GM10847 (cell line): Measurements from ENCODE around the gene GIMAP1.

Source experiments
- POLR2A ChIP-seq: IDR thresholded peaks from 2 replicates; pipeline ENCODE4 v1.6.1; 2011; ENCODE audit not compliant: insufficient read length; ENCODE audit errors: extremely low read depth

Gene GIMAP1

GRCh38 chr7:150716368-150716767 is at the start of gene GIMAP1:
Gene GIMAP1 (plus strand): TSS chr7:150716613. CDS start chr7:150719048, 2,435 bp downstream.
- no peak for TF ChIP-seq POLR2A

- no peak for TF ChIP-seq POLR2A
Observed at GRCh38 chr7:150668472-150668911, 47.9 kb upstream of the GIMAP1 start.

- TF ChIP-seq POLR2A: no peak
Observed at GRCh38 chr7:150668977-150669376, 47.4 kb upstream of the GIMAP1 start.

GRCh38 chr7:150675714-150676113 is 40.7 kb upstream of the GIMAP1 start:
- no peak for TF ChIP-seq POLR2A

- TF ChIP-seq POLR2A: no peak
Observed at GRCh38 chr7:150685219-150686029, 31.0 kb upstream of the GIMAP1 start, which contains the start of gene GIMAP2. Gene GIMAP2 (plus strand): TSS chr7:150685706. CDS start chr7:150687060, 1,354 bp downstream.

GRCh38 chr7:150686030-150686631 is 30.3 kb upstream of the GIMAP1 start:
- TF ChIP-seq POLR2A: no peak

GRCh38 chr7:150688630-150689029 is 27.8 kb upstream of the GIMAP1 start:
- no peak for TF ChIP-seq POLR2A

GRCh38 chr7:150695654-150696053 is 20.8 kb upstream of the GIMAP1 start:
- no peak for TF ChIP-seq POLR2A

- no peak for TF ChIP-seq POLR2A
Observed at GRCh38 chr7:150703209-150703608, 13.2 kb upstream of the GIMAP1 start.

- TF ChIP-seq POLR2A: no peak
Observed at GRCh38 chr7:150715293-150715692, 1.1 kb upstream of the GIMAP1 start.

GRCh38 chr7:150715738-150716137 is 675 bp upstream of the GIMAP1 start:
- TF ChIP-seq POLR2A: no peak

- TF ChIP-seq POLR2A: no peak
Observed at GRCh38 chr7:150716939-150717338, 526 bp downstream of the GIMAP1 start.

GRCh38 chr7:150717814-150718420 is 1.5 kb downstream of the GIMAP1 start:
- TF ChIP-seq POLR2A: no peak

GRCh38 chr7:150719436-150719835 is 3.0 kb downstream of the GIMAP1 start:
- TF ChIP-seq POLR2A: no peak

- no peak for TF ChIP-seq POLR2A
Observed at GRCh38 chr7:150719960-150720891, 3.8 kb downstream of the GIMAP1 start.
